HG03354 (cell line): ENCODE results near the gene CTSF.
"Not testable (repeated sequence)": the region's sequence is repeated elsewhere in the genome, so short reads cannot be mapped to it uniquely, and the experiment has no call there.

Source experiments
- ATAC-seq: cut with Tn5 transposase; IDR thresholded peaks from one replicate; pipeline ENCODE4 v1.9.1; 2021; ENCODE audit warnings: mild to moderate bottlenecking; ENCODE audit not compliant: unreplicated experiment, poor library complexity, severe bottlenecking

CTSF gene

DNA sequence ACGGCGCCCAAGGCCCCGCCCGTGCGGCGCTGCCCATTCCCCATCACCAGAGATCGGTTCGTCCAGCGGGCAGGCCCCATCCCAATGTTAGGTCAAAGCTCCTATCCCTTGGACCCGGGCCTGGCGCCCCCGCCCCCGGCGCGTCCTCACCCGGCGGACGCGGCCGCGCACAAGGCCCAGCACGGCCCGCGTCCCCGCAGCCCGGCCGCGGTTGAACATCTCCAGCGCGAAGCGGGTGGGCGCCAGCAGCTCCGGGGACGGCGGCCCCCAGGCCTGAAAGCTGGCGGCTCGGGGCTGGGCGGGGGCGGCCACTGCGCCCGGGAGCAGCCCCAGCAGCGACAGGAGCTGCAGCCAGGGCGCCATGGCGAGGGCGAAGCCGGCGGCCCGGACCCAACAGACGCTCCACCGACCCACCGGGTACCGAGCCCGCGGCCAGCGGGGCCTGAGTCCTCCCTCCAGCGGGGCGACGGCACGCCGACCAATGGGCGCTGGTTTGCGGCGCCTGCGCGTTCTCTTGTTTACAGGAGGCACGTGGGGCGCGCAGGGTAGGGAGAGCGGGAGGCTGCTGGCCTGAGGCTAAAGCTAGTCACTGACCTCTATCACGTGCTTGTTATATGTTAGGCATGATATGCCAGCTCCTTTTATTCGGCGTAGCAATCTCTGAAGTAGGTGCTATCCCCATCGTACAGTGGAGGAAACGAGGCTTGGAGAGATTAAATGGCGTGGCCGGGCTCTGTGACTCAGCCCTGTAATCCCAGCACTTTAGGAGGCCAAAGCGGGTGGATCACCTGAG, at the start of gene CTSF:
Gene CTSF, minus strand, starts transcription at position 483 of the 793 bp plus-strand sequence. Its CDS starts 120 bp downstream, at position 363.
- no peak for ATAC-seq

GRCh38 chr11:66617155-66617834, 48.9 kb upstream of the CTSF start:
- ATAC-seq = no peak

DNA sequence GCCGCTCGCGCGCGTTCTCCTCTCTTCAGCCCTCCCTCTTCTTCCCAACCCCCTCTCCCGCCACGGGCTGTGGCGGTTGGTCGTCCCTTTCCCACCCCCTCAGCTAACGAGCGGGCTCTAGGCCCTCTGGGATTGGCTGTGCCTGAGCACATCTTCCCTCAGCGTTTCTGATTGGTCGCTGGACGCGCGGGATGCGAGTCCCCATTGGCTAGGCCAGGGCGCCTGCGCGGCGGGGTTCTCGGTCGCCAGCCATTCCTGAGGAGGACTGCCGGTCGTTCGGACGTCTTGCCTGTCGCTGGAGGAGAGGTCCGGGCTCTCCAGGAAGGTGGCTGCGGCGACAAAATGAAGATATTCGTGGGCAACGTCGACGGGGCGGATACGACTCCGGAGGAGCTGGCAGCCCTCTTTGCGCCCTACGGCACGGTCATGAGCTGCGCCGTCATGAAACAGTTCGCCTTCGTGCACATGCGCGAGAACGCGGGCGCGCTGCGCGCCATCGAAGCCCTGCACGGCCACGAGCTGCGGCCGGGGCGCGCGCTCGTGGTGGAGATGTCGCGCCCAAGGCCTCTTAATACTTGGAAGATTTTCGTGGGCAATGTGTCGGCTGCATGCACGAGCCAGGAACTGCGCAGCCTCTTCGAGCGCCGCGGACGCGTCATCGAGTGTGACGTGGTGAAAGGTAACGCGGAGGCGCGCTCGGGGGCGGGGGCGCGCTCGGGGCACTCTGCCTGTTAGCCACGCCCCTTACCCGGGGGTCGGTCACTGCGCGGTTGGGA, 48.2 kb upstream of the CTSF start, which contains the start of gene RBM14:
Gene RBM14, plus strand, starts transcription at position 252 of the 776 bp plus-strand sequence. Its CDS starts 91 bp downstream, at position 343.
- peak; percentile 90 for ATAC-seq

DNA sequence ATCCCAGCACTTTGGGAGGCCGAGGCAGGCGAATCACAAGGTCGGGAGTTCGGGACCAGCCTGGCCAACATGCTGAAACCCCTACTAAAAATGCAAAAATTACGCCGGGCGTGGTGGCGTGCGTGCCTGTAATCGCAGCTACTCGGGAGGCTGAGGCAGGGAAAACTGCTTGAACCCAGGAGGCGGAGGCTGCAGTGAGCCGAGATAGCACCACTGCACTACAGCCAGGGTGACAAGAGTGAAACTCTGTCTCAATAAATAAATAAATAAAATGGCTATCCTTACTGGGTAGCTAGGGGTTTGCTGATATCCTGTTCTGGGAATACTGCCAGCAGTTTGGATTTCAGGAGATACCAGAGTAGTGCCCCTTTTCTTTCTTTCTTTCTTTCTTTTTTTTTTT, 45.7 kb upstream of the CTSF start:
- ATAC-seq = no peak

GRCh38 chr11:66612458-66612857, 44.1 kb upstream of the CTSF start:
- no peak for ATAC-seq

GRCh38 chr11:66609721-66610617, 41.6 kb upstream of the CTSF start:
- no peak for ATAC-seq

DNA sequence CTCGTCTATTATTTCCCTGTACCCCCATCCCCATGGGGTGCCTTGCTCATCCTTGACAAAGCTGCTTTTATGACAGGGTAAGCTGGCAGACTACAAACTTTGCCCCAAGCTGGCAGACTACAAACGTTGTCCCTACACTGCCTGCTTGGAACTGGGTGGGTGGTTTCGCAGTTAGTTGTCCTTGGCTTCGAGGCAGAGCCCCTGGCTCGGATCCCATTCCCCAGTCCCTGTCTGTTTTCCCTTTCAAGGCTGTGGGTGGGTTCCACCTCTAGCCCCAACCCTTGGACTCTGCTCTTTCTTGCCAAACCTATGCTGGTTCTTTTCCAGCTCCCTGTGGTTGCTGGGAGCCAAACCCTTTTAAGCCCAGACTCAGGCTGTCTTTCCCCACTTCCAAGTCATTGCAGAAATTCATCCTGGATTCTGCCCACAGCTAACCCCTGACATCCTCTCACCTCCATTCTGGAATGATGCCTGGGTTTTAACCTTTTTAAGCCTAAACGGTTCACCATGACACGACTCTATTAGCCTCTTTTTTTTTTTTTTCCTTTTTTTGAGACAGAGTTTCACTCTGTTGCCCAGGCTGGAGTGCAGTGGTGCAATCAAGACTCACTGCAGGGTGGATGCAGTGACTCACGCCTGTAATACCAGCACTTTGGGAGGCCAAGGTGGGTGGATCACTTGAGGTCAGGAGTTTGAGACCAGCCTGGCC, 38.9 kb upstream of the CTSF start:
- no peak for ATAC-seq

GRCh38 chr11:66606608-66607007, 38.2 kb upstream of the CTSF start:
- not testable (repeated sequence) for ATAC-seq

DNA sequence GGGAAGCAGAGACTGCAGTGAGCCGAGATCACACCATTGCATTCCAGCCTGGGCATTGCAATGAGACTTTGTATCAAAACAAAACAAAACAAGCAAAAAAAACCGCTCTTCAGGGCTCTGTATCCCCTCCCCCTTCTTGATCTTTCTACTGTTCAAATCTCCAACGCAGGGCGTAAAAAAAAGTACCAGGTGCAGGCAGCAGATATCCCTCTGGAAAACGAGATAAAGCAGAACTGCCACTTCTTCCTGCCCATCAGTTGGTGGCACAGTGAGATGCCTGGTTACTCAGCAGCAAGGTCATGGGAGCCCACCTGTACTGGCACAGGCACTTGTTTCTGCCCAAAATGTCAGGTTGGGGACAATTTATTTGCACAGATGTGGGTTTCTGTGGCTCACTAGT, 35.7 kb upstream of the CTSF start:
- ATAC-seq = no peak

GRCh38 chr11:66603072-66603471, 34.7 kb upstream of the CTSF start:
- ATAC-seq = no peak

GRCh38 chr11:66600631-66601233, 32.3 kb upstream of the CTSF start:
- ATAC-seq = no peak

GRCh38 chr11:66600219-66600618, 31.8 kb upstream of the CTSF start:
- ATAC-seq = no peak

DNA sequence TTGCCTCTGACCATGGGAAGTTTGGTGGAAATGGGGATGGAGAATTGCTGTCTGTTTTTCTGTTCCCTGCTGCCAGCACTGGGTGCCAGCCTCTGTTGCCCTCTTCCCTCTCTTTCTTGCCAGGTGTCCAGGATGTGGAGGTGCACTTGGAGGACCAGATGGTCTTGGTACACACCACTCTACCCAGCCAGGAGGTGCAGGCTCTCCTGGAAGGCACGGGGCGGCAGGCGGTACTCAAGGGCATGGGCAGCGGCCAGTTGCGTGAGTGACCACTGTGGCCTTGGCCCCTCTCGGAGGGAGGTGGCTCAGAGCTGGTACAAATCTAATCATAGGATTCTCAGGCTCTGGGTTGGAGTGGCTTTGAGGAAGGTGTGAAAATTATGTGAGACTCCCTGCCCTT, 30.6 kb upstream of the CTSF start:
- no peak for ATAC-seq

GRCh38 chr11:66595245-66595904, 27.0 kb upstream of the CTSF start:
- no peak for ATAC-seq

DNA sequence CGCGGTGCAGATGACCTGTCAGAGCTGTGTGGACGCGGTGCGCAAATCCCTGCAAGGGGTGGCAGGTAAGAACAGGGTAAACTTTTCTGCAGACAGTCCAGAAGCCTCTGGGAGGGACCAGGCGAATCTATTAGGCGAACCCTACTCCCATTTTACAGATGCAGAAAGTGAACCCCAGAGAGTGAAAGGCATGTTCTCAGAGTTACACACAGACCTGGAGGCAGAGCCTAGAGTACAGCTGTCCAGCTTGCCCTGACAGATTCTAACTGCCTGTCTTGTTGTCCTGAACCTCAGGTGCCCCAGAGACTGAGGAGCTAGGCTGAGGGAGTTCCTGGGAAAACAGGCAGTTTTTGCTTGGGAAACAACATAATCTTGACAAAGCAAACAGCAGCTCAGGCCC, 25.2 kb upstream of the CTSF start:
- ATAC-seq = no peak

DNA sequence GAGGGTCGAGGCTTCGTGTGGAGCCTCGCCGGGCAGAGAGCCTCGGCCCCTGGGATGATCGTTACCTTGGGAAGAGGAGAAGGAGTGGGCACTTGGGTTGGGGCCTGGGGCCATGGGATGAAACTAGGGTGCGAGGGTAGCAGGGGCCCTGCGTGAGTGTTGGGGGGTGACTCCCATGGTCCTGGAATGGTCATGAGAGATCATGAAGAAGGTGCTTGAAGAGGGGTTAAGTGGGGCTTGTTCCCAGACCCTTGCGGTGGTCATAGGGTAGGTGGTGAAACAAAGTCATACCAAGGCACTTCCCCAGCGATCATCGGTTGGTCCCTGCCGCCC, 24.9 kb upstream of the CTSF start:
- ATAC-seq = no peak

GRCh38 chr11:66592457-66593302, 24.3 kb upstream of the CTSF start, which contains the start of the genes CCDC87 and CCS:
CCDC87 (minus strand) TSS chr11:66593063; CDS start chr11:66593015, 48 bp downstream.
CCS (plus strand) TSS chr11:66593185; CDS start chr11:66593262, 77 bp downstream.
- peak; percentile 94 for ATAC-seq
